ENCODE results near the gene GPC2. TPM values are rescaled to one million over a fixed set of nuclear protein-coding genes. Genes with fewer than 3 reads are reported as not detected.
"Not testable (repeated sequence)": the region's sequence is repeated elsewhere in the genome, so short reads cannot be mapped to it uniquely, and the experiment has no call there.

Gene GPC2, protein sequence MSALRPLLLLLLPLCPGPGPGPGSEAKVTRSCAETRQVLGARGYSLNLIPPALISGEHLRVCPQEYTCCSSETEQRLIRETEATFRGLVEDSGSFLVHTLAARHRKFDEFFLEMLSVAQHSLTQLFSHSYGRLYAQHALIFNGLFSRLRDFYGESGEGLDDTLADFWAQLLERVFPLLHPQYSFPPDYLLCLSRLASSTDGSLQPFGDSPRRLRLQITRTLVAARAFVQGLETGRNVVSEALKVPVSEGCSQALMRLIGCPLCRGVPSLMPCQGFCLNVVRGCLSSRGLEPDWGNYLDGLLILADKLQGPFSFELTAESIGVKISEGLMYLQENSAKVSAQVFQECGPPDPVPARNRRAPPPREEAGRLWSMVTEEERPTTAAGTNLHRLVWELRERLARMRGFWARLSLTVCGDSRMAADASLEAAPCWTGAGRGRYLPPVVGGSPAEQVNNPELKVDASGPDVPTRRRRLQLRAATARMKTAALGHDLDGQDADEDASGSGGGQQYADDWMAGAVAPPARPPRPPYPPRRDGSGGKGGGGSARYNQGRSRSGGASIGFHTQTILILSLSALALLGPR
- total RNA-seq (1 to 10 TPM in 1 of 2 donors, under 1 TPM in 1; 0.78 to 3.7 TPM), polyA plus RNA-seq (1 to 10 TPM in 1 of 2 donors, under 1 TPM in 1; 0.63 to 1.2 TPM)
- long read RNA-seq, donor 1: 0 reads
- long read RNA-seq, donor 2, partial matches to known transcripts: 0 of 1 reads
- long read RNA-seq, donor 2, other reads (novel, unspliced or antisense): 1 of 1 reads

DNA sequence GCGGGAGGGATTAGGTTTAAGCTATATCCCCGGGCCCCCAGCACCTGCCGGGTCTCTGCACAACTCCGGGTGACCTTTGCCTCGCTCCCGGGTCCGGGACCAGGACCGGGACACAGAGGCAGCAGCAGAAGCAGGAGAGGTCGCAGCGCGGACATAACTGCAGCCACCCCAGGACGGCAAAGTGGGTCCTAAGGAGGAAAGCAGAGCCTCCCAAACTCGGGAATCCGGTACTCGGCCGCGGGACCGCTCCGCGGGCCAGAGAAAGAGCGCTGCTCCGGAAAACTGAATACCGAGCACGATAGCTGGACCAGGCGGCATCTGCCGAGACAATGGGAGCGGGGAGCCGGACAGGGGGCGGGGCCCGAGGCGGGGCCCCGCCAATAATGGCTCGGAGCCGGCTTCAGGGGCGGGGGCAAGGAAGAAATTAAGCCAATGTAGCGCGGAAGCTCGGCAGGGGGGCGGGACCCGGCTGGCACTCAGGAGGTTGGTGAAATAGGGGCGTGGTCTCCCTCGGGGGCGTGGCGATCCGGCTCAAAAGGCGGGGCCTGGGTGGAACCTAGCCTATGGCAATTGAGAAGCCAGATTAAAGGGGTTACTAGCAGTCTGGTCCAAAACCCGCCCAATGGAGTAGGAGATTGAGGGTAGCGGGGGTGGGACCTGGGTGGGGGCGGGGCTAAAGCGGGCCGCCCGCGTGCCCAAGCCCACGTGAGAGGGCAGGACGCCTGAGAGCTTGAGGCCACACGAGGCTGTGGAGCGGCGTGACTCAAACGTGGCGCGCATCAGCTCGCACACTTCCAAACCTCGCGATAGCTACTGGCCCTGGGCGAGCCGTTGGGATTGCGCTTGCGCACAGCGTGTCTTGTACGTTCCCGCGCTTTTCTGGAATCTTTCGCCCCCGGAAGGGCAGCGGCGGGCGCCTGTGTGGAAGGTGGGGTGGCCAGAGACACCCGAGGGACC, at the start of gene GPC2, which contains the start of gene STAG3:
Gene GPC2, minus strand, starts transcription at position 337 of the 957 bp plus-strand sequence. Its CDS starts 182 bp downstream, at position 155.
Gene STAG3, plus strand, starts transcription at position 874 of the 957 bp plus-strand sequence. CDS start 2,639 bp downstream, outside the sequence.
- Histone ChIP-seq H3K4me1 (ENCODE audit: control insufficient read depth in 1 of 2, insufficient read depth in 2 of 2, low read length in 2 of 2) (no peaks in the 10 kb centered on the region), H3K27ac (ENCODE audit: low read depth in 1 of 2, low read length in 2 of 2) (no peak within 1 kb of the TSS), H3K27me3 (ENCODE audit: control insufficient read depth in 1 of 2, insufficient read depth in 2 of 2, low read length in 1 of 2) (no peaks in the 10 kb centered on the region), H3K9me3 (ENCODE audit: control insufficient read depth, low read length) (no peaks in the 10 kb centered on the region), H3K4me3 (ENCODE audit: low read length in 2 of 2) (peak within 1 kb of the TSS in 1 of 2 donors; percentile 31), H3K36me3 (ENCODE audit: control insufficient read depth in 1 of 2, insufficient read depth in 2 of 2, low read length in 1 of 2) (no peaks in the 10 kb centered on the region)
- DNase-seq (peak; percentile 97 to 98), ATAC-seq (ENCODE audit: low FRiP score) (peak; percentile 95)
- WGBS, 2 donors: 3% methylated on average over 75 to 78 of the region's 78 CpGs
- intact Hi-C loops (cut with DNase I): no loop called here

DNA sequence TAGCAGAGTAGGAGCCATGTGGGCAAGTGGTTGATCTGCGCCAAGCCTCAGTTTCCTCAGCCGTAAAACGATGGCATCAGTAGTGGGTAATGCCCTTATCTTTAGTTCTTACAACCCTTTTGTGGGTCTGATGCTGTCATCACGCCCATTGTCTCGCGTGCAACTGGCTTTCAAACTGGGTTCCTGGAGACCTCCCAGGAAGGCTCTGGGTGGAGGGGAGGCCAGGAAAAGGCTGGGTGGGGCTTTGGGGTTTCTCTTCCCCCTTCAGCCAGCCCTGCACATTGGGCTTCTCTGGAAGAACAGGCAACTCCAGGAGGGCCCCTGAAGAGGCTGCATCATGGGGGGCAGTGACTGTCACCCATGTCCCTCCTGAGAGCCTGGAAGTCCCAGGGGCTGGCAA, 47.7 kb upstream of the GPC2 start:
- 89 to 92% methylated on average over 6 of the region's 6 CpGs for WGBS, 2 donors
- ATAC-seq (ENCODE audit: low FRiP score); DNase-seq; H3K4me3 ChIP-seq (ENCODE audit: low read length in 2 of 2); H3K36me3 ChIP-seq (ENCODE audit: control insufficient read depth in 1 of 2, insufficient read depth in 2 of 2, low read length in 1 of 2); H3K27me3 ChIP-seq (ENCODE audit: control insufficient read depth in 1 of 2, insufficient read depth in 2 of 2, low read length in 1 of 2); H3K4me1 ChIP-seq (ENCODE audit: control insufficient read depth in 1 of 2, insufficient read depth in 2 of 2, low read length in 2 of 2); H3K9me3 ChIP-seq (ENCODE audit: control insufficient read depth, low read length); intact Hi-C loops (cut with DNase I); H3K27ac ChIP-seq (ENCODE audit: low read depth in 1 of 2, low read length in 2 of 2): not testable (repeated sequence)

DNA sequence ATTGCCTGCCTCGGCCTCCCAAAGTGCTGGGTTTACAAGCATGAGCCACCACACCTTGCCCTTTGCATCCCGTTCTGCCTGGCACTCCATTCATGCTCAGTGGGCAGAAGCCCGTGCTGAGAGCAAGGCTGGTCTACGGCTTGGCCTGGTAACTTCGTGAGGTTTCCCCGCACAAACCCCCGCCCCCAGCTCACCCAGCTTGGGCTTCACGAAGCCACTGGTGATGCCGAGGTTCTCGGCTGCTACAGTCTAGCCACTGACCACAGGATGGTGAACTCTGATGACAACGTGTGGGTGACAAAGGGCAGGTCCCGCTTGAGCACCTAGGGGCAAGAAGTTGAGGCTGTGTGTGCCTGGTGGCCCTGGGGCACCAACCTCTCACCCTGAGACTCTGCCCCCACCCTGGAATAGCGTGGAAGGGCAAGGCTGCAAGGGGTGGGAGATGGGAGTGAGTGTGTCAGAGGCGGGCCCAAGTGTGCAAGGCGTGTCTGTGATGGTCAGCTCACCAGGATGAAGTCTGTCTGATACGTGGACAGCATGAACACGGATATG, 46.3 kb upstream of the GPC2 start:
- intact Hi-C loops (cut with DNase I); H3K27me3 ChIP-seq (ENCODE audit: control insufficient read depth in 1 of 2, insufficient read depth in 2 of 2, low read length in 1 of 2); DNase-seq; ATAC-seq (ENCODE audit: low FRiP score); H3K9me3 ChIP-seq (ENCODE audit: control insufficient read depth, low read length); H3K4me1 ChIP-seq (ENCODE audit: control insufficient read depth in 1 of 2, insufficient read depth in 2 of 2, low read length in 2 of 2); H3K36me3 ChIP-seq (ENCODE audit: control insufficient read depth in 1 of 2, insufficient read depth in 2 of 2, low read length in 1 of 2); H3K4me3 ChIP-seq (ENCODE audit: low read length in 2 of 2); H3K27ac ChIP-seq (ENCODE audit: low read depth in 1 of 2, low read length in 2 of 2): not testable (repeated sequence)
- WGBS, 2 donors: 94% methylated on average over 13 to 17 of the region's 17 CpGs

DNA sequence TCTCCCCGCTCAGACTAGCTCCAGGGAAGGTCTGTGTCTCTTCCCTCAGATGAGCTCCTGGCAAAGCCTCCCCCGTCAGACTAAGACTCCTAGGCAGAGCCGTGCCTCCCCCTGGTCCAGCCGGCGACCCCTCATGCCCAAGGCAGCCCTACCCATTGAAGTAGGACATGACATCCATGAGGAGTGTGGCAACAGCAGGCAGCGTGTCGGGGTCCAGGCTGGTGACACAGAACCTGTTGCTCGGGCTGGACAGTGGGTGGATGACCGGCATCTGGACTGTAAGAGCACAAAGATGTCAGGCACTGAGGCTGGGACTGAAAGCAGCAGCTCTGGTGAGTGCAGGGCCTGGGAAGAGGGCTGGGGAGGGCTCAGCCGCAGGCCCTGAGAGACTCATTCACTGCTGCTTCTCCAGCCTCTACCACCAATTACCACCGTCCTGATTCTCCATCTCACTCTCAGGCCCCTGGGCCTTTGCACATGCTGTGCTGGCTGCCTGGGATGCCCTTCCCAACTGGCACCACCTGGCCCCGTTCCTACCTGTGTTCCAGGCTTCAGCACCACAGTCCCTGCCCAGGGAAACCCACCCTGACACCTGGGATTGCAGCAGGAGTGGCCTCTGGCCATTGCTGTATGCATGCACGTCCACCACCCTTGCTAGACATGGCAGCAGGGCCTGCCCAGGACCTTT, 45.4 kb upstream of the GPC2 start:
- no peak for DNase-seq
- Histone ChIP-seq H3K36me3 (ENCODE audit: control insufficient read depth in 1 of 2, insufficient read depth in 2 of 2, low read length in 1 of 2) (no peaks in the 10 kb centered on the region), H3K27me3 (ENCODE audit: control insufficient read depth in 1 of 2, insufficient read depth in 2 of 2, low read length in 1 of 2) (no peaks in the 10 kb centered on the region), H3K4me1 (ENCODE audit: control insufficient read depth in 1 of 2, insufficient read depth in 2 of 2, low read length in 2 of 2) (no peaks in the 10 kb centered on the region), H3K4me3 (ENCODE audit: low read length in 2 of 2) (no peak overlapping the region), H3K9me3 (ENCODE audit: control insufficient read depth, low read length) (no peaks in the 10 kb centered on the region), H3K27ac (ENCODE audit: low read depth in 1 of 2, low read length in 2 of 2) (no peak overlapping the region)
- intact Hi-C loops (cut with DNase I): no loop called here
- WGBS, 2 donors: 94% methylated on average over 12 to 13 of the region's 13 CpGs
- ATAC-seq (ENCODE audit: low FRiP score): no peak

DNA sequence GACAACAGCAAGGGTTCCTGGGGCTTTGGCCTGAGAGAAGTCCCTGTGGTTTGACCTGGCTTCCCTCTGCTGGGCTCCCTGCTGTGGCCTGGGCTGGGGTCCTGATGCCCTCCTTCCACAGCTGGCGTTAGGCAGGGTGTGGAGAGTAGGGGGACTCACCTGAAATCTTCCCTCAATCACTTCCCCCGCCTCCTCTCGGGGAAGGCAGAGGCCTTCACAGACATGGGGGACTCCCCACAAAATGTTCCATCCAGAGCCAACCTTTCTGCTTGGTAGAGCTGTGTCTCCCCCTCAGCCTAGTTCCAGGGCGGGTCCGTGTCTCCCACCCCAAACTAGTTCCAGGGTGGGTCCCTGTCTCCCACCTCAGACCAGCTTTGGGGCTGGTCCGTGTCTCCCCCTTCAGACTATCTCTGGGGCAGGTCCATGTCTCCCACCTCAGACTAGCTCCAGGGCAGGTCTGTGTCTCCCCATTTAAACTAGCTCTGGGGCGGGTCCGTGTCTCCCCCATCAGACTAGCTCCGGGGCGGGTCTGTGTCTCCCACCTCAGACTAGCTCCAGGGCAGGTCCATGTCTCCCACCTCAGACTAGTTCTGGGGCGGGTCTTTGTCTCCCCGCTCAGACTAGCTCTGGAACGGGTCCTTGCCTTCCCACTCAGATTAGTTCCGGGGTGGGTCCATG, 44.7 kb upstream of the GPC2 start:
- Histone ChIP-seq H3K27ac (ENCODE audit: low read depth in 1 of 2, low read length in 2 of 2) (no peak overlapping the region), H3K36me3 (ENCODE audit: control insufficient read depth in 1 of 2, insufficient read depth in 2 of 2, low read length in 1 of 2) (no peaks in the 10 kb centered on the region), H3K4me3 (ENCODE audit: low read length in 2 of 2) (no peak overlapping the region), H3K9me3 (ENCODE audit: control insufficient read depth, low read length) (no peaks in the 10 kb centered on the region), H3K27me3 (ENCODE audit: control insufficient read depth in 1 of 2, insufficient read depth in 2 of 2, low read length in 1 of 2) (no peaks in the 10 kb centered on the region), H3K4me1 (ENCODE audit: control insufficient read depth in 1 of 2, insufficient read depth in 2 of 2, low read length in 2 of 2) (no peaks in the 10 kb centered on the region)
- ATAC-seq (ENCODE audit: low FRiP score) (no peak), DNase-seq (no peak)
- intact Hi-C loops (cut with DNase I): no loop called here
- 86% methylated on average over 14 of the region's 14 CpGs for WGBS, 2 donors

DNA sequence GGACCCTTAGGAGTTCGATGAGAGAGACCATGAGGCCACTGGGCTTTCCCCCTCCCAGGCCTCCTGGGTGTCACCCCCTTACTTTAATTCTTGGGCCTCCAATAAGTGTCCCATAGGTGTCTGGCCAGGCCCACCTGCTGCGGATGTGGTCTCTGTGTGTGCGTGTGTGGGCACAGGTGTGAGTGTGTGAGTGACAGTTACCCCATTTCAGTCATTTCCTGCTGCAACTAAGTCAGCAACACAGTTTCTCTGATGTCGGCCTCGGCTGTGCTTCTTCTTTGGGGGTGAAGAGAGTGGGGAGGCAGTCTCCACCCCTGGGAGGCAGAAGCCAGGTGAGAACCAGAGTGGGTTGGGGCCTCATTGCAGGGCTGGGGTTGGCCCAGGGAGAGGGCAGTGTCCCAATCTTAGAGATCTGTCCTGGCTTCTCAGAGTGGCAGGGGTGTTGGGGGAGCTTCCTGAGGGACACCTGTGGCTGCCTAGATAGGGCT, 44.1 kb upstream of the GPC2 start:
- no peaks in the 10 kb centered on the region for H3K27me3 ChIP-seq (ENCODE audit: control insufficient read depth in 1 of 2, insufficient read depth in 2 of 2, low read length in 1 of 2)
- H3K27ac ChIP-seq (ENCODE audit: low read depth in 1 of 2, low read length in 2 of 2): no peak overlapping the region
- H3K36me3 ChIP-seq (ENCODE audit: control insufficient read depth in 1 of 2, insufficient read depth in 2 of 2, low read length in 1 of 2): no peaks in the 10 kb centered on the region
- H3K9me3 ChIP-seq (ENCODE audit: control insufficient read depth, low read length): no peaks in the 10 kb centered on the region
- intact Hi-C loops (cut with DNase I): no loop called here
- ATAC-seq (ENCODE audit: low FRiP score): no peak
- H3K4me3 ChIP-seq (ENCODE audit: low read length in 2 of 2): no peak overlapping the region
- no peaks in the 10 kb centered on the region for H3K4me1 ChIP-seq (ENCODE audit: control insufficient read depth in 1 of 2, insufficient read depth in 2 of 2, low read length in 2 of 2)
- WGBS, 2 donors: 85 to 88% methylated on average over 5 of the region's 5 CpGs
- peak in 1 of 2 donors; percentile 60 for DNase-seq

DNA sequence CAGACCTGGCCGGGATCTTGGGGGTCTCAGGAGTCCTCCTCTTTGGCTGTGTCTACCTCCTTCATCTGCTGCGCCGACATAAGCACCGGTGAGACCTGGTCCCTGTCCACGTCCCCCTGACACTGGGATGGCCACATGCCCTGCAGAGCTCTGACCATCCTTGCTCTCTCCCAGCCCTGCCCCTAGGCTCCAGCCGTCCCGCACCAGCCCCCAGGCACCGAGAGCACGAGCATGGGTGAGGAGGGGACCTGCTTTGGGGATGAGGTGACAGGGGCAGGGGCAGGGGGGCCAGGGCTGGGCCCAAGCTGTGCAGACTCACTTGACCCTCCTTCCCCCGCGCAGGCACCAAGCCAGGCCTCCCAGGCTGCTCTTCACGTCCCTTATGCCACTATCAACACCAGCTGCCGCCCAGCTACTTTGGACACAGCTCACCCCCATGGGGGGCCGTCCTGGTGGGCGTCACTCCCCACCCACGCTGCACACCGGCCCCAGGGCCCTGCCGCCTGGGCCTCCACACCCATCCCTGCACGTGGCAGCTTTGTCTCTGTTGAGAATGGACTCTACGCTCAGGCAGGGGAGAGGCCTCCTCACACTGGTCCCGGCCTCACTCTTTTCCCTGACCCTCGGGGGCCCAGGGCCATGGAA, 43.5 kb upstream of the GPC2 start:
- 84 to 88% methylated on average over 22 of the region's 22 CpGs for WGBS, 2 donors
- H3K4me3 ChIP-seq (ENCODE audit: low read length in 2 of 2): no peak overlapping the region
- ATAC-seq (ENCODE audit: low FRiP score) (no peak), DNase-seq (no peak)
- H3K27ac ChIP-seq (ENCODE audit: low read depth in 1 of 2, low read length in 2 of 2): no peak overlapping the region
- no peaks in the 10 kb centered on the region for H3K27me3 ChIP-seq (ENCODE audit: control insufficient read depth in 1 of 2, insufficient read depth in 2 of 2, low read length in 1 of 2)
- H3K4me1 ChIP-seq (ENCODE audit: control insufficient read depth in 1 of 2, insufficient read depth in 2 of 2, low read length in 2 of 2): no peaks in the 10 kb centered on the region
- no peaks in the 10 kb centered on the region for H3K9me3 ChIP-seq (ENCODE audit: control insufficient read depth, low read length)
- intact Hi-C loops (cut with DNase I): no loop called here
- no peaks in the 10 kb centered on the region for H3K36me3 ChIP-seq (ENCODE audit: control insufficient read depth in 1 of 2, insufficient read depth in 2 of 2, low read length in 1 of 2)

All from aorta (tissue), 5 donors.